Gastrocnemius medialis (tissue), 4 donors: ENCODE results near the gene GALM.

Source experiments
- POLR2A ChIP-seq, 2 donors: fragments of 450-650 bp; IDR thresholded peaks; one replicate each; pipeline ENCODE4 v1.6.1; 2017; ENCODE audit warnings: antibody characterized with exemption in 2 of 2, mild to moderate bottlenecking in 2 of 2, moderate library complexity in 2 of 2
- TF ChIP-seq, protein P1 (sequence below), 5 experiments: fragments of 450-650 bp in 3 of 5; fragments of 200-600 bp in 2 of 5; sonication (generic) in 2 of 5; IDR thresholded peaks in 4 of 5; conservative IDR thresholded peaks in 1 of 5; 1 replicate in 4 of 5; 2 replicates in 1 of 5; pipeline ENCODE4 v1.5.1; 2016 to 2019; ENCODE audit warnings: antibody characterized with exemption in 5 of 5, mild to moderate bottlenecking in 3 of 5, moderate library complexity in 3 of 5

DNA sequence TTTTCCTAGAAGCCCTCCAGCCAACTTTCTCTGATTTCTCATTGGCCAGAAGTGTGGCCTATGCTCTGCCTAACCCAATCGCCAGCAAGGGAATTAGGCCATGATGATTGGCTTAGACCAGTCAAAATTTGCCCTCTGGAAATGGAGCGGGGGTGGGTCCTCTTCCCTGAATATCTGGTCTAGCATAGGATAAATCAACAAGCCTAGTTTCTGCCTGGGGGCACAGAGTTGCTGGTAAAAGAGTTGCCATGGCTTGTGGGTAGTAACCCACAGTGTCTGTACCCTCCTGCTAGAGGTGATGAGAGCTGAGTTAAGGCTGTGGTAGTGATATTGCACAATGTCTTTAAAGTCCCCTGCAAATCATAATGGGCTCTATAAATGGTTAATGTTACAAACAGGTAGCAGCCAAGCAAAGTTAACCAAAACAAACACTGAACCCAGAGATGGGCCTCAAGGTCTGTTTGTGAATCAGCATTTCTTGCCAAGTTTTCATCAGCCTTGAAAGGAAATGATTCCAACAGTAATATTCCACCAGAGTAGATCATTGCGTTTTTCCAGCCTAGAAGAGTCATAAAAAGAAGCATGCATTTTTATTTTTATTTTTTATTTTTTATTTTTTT lies 19.3 kb downstream of the GALM start:
- TF ChIP-seq, protein P1, sequence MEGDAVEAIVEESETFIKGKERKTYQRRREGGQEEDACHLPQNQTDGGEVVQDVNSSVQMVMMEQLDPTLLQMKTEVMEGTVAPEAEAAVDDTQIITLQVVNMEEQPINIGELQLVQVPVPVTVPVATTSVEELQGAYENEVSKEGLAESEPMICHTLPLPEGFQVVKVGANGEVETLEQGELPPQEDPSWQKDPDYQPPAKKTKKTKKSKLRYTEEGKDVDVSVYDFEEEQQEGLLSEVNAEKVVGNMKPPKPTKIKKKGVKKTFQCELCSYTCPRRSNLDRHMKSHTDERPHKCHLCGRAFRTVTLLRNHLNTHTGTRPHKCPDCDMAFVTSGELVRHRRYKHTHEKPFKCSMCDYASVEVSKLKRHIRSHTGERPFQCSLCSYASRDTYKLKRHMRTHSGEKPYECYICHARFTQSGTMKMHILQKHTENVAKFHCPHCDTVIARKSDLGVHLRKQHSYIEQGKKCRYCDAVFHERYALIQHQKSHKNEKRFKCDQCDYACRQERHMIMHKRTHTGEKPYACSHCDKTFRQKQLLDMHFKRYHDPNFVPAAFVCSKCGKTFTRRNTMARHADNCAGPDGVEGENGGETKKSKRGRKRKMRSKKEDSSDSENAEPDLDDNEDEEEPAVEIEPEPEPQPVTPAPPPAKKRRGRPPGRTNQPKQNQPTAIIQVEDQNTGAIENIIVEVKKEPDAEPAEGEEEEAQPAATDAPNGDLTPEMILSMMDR (IDR thresholded peaks at IDR 0.05 in 4 of 5, conservative IDR thresholded peaks at IDR 0.05 in 1 of 5), result no peak
- no peak for TF ChIP-seq POLR2A (IDR thresholded peaks at IDR 0.05)
